Progenitor cell of endocrine pancreas (in vitro differentiated cells): ENCODE results near the gene RRH. TPM values are rescaled to one million over a fixed set of nuclear protein-coding genes. Genes with fewer than 3 reads are reported as not detected.

ENCODE experiments used
- DNase-seq: peaks from one replicate; pipeline ENCODE4 v3.0.0; 2021; ENCODE audit warnings: low spot score; ENCODE audit not compliant: unreplicated experiment
- H3K27ac Mint-ChIP-seq: 2 replicates; pipeline ENCODE4 v1.8.0; 2021; ENCODE audit warnings: mild to moderate bottlenecking, moderate library complexity, mixed read lengths
- H3K27me3 Mint-ChIP-seq: 2 replicates; pipeline ENCODE4 v1.8.0; 2021; ENCODE audit warnings: mixed read lengths
- H3K36me3 Mint-ChIP-seq: 2 replicates; pipeline ENCODE4 v1.8.0; 2022; ENCODE audit warnings: mixed read lengths; ENCODE audit not compliant: insufficient read depth
- H3K4me1 Mint-ChIP-seq: 2 replicates; pipeline ENCODE4 v1.8.0; 2021; ENCODE audit warnings: low read depth, mixed read lengths
- H3K4me3 Mint-ChIP-seq: 2 replicates; pipeline ENCODE4 v1.8.0; 2021; ENCODE audit warnings: low read depth, mild to moderate bottlenecking, moderate library complexity, mixed read lengths
- H3K9me3 Mint-ChIP-seq: 2 replicates; pipeline ENCODE4 v1.8.0; 2021; ENCODE audit warnings: low read depth, mixed read lengths
- CTCF ChIP-seq: fragments of 200-600 bp; sonication (generic); IDR thresholded peaks from one replicate; pipeline ENCODE4 v1.5.0; 2021; ENCODE audit warnings: antibody characterized with exemption, mild to moderate bottlenecking; ENCODE audit not compliant: unreplicated experiment
- total RNA-seq: library from RNA; stranded (reverse); gene quantifications from 2 replicates; pipeline ENCODE4 v1.2.1, GENCODE V29; 2021

Gene RRH
- total RNA-seq, 1 donor from 2014 or later = 0.57 TPM

GRCh38 chr4:109877400-109877799 lies 49.6 kb downstream of the RRH start:
- DNase-seq = no peak
- peaks cover 5% of the 10 kb centered on the region for H3K4me1 Mint-ChIP-seq
- TF ChIP-seq CTCF = no peak
- H3K27me3 Mint-ChIP-seq = no peaks in the 10 kb centered on the region
- no peak overlapping the region for H3K27ac Mint-ChIP-seq
- no peak overlapping the region for H3K4me3 Mint-ChIP-seq
- no peaks in the 10 kb centered on the region for H3K36me3 Mint-ChIP-seq
- H3K9me3 Mint-ChIP-seq = no peaks in the 10 kb centered on the region

DNA sequence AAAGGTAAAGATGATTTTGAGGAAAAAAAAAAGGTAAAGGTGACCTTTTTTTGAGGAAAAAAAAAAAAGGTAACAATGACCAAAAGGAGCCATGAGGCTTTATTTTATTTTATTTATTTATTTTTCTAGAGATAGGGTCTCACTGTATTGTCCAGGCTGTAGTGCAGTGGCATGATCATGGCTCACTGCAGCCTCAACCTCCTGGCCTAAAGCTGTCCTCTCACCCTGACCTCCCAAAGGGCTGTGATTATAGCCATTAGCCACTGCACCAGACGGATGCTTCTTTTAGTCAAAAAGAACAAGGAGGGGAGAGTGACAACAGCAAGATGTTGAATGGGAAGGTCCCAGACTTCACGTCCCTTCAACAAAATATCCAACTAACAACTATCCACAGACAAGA lies 50.6 kb downstream of the RRH start:
- H3K27me3 Mint-ChIP-seq = no peaks in the 10 kb centered on the region
- H3K4me3 Mint-ChIP-seq = no peak overlapping the region
- TF ChIP-seq CTCF = no peak
- no peaks in the 10 kb centered on the region for H3K9me3 Mint-ChIP-seq
- no peak for DNase-seq
- H3K36me3 Mint-ChIP-seq = no peaks in the 10 kb centered on the region
- H3K4me1 Mint-ChIP-seq = peaks cover 5% of the 10 kb centered on the region
- H3K27ac Mint-ChIP-seq = no peak overlapping the region

DNA sequence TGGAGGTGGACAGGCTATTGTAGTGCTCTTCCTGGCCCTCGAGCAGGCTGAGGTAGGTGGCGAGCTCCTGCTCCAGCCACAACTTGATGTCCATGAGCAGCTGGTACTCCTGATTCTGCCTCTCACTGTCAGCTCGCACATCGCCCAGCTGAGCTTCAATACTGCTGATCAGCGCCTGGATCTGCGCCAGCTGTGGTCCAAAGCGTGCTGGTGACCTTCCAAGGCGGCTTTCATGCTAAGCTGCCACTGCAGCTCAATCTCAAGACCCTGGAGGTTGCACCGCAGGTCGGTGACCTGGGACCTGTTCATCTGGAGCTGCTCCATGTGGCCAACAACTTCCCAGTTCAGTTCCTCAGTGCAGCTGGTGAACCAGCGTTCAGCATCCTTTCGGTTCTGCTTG lies 51.3 kb downstream of the RRH start:
- H3K4me3 Mint-ChIP-seq = no peak overlapping the region
- no peaks in the 10 kb centered on the region for H3K9me3 Mint-ChIP-seq
- no peak for DNase-seq
- no peaks in the 10 kb centered on the region for H3K27me3 Mint-ChIP-seq
- H3K36me3 Mint-ChIP-seq = no peaks in the 10 kb centered on the region
- no peak for TF ChIP-seq CTCF
- H3K4me1 Mint-ChIP-seq = peaks cover 5% of the 10 kb centered on the region
- H3K27ac Mint-ChIP-seq = no peak overlapping the region

DNA sequence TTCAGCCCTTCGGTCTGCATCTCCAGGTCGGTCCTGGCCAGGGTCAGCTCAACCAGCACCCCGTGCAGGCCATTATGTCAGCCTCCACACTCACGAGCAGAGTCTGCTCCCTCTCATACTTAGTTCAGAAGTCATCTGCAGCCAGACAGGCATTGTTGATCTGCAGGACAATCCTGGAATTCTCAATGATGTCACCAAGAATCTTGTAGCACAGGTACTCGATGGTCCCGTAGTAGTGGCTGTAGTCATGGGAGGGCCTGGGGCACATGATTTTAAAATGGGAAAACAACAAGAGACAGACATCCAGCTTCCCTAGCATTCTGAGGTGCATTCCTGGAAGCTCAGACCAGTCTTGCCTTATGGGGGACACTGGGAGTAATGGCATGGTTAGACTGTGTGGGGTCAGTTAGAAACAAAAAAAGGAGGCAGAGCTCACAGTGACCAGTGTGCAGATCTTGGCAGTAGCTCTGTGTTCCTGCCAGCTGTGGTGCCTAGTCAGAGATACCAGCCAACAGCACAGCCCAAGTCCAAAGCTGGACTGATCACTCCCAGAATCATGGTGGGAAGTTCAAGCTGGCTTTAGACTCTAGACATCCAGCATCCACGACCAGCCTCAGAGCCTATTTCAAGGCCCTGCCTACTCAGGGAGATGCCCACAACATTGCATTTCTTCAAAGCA lies 52.0 kb downstream of the RRH start:
- Mint-ChIP-seq H3K27ac (no peak overlapping the region), H3K4me3 (no peak overlapping the region), H3K4me1 (peaks cover 5% of the 10 kb centered on the region), H3K9me3 (no peaks in the 10 kb centered on the region), H3K36me3 (no peaks in the 10 kb centered on the region), H3K27me3 (no peaks in the 10 kb centered on the region)
- no peak for DNase-seq
- TF ChIP-seq CTCF = no peak

GRCh38 chr4:109886303-109886702 lies 58.5 kb downstream of the RRH start:
- Mint-ChIP-seq H3K27me3 (no peaks in the 10 kb centered on the region), H3K27ac (no peak overlapping the region)

More at GRCh38 chr4:109886303-109886702, 58.5 kb downstream of the RRH start:
- no peaks in the 10 kb centered on the region for H3K9me3 Mint-ChIP-seq
- H3K4me3 Mint-ChIP-seq = no peak overlapping the region
- DNase-seq = no peak
- H3K36me3 Mint-ChIP-seq = no peaks in the 10 kb centered on the region
- no peak for TF ChIP-seq CTCF
- H3K4me1 Mint-ChIP-seq = no peaks in the 10 kb centered on the region
